NCI-H460 (cell line): ENCODE results near the gene SELPLG. TPM values are rescaled to one million over a fixed set of nuclear protein-coding genes. Genes with fewer than 3 reads are reported as not detected.

Experiments used
- DNase-seq: peaks from one replicate; pipeline ENCODE4 v3.0.0-alpha.2; 2016; ENCODE audit warnings: low read depth; ENCODE audit errors: extremely low read depth
- total RNA-seq: library from RNA; depleted of rRNA; stranded (reverse); fragments of >200 nt; shearing (Covaris generic); gene quantifications from 2 replicates; pipeline ENCODE4 v1.2.3, GENCODE V29; 2014

The SELPLG gene
- total RNA-seq, 1 experiment from 2014 or later, result not detected

GRCh38 chr12:108608616-108609015 is 25.1 kb downstream of the SELPLG start:
- no peak for DNase-seq

- no peak for DNase-seq
Measured at GRCh38 chr12:108607981-108608600, 25.6 kb downstream of the SELPLG start.

DNA sequence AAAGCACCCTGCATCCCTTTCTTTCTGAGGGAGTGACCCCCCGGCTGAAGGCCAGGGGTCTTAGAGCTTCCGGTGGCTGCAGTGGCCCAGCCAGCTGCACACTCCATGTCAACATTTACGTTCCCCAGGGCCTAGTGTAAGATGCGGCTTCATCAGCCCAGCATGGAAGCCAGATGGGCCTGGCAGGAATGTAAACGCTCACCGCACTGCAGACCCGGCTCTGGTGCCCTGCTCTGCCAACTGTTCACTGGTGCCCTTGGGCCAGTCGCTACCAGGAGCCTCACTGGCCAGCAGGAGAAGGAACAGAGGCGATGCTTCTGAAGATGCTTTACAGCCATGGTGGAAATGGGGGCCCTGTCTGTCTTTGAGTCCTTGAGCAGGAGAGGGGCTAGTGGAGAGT is 27.2 kb downstream of the SELPLG start:
- DNase-seq, result no peak

DNA sequence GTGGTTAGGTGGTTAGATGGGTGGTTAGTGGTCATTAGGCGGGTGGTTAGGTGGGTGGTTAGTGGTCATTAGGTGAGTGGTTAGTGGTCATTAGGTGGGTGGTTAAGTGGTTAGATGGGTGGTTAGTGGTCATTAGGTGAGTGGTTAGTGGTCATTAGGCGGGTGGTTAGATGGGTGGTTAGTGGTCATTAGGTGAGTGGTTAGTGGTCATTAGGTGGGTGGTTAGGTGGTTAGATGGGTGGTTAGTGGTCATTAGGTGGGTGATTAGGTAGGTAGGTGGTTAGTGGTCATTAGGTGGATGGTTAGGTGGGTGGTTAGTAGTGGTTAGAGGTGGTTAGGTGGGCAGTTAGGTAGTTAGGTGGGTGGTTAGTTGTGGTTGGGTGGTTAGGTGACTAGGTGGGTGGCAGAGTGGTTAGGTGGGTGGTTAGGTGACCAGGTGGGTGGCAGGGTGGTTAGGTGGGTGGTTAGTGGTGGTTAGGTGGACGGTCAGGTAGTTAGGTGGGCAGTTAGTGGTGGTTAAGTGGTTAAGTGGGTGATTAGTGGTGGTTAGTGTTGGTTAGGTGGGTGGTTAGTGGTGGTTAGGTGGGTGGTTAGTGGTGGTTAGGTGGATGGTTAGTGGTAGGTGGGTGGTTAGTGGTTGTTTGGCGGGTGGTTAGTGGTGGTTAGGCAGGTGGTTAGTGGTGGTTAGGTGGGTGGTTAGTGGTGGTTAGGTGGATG is 27.8 kb downstream of the SELPLG start:
- DNase-seq, result no peak

GRCh38 chr12:108605000-108605689 is 28.5 kb downstream of the SELPLG start:
- DNase-seq, result no peak

GRCh38 chr12:108604208-108604941 is 29.3 kb downstream of the SELPLG start:
- DNase-seq, result no peak

DNA sequence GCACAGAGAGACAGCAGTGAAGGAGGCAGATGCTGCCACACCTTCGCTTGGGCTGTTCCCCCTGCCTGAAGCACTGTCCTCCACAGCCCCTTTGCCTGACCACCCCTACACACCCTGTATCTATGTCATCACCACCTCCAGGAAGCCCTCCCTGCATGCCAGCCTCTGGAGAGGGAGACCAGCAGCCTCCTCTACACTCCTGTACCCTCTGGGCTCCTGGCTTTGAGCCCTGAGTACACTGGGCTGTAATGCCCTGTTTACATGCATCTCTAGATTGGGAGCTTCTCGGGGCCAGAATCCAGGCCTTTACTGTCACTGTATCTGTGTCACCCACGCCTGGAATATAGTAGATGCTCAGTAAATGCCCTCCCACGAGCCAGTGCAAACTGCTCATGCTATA is 30.0 kb downstream of the SELPLG start:
- DNase-seq, result no peak

DNA sequence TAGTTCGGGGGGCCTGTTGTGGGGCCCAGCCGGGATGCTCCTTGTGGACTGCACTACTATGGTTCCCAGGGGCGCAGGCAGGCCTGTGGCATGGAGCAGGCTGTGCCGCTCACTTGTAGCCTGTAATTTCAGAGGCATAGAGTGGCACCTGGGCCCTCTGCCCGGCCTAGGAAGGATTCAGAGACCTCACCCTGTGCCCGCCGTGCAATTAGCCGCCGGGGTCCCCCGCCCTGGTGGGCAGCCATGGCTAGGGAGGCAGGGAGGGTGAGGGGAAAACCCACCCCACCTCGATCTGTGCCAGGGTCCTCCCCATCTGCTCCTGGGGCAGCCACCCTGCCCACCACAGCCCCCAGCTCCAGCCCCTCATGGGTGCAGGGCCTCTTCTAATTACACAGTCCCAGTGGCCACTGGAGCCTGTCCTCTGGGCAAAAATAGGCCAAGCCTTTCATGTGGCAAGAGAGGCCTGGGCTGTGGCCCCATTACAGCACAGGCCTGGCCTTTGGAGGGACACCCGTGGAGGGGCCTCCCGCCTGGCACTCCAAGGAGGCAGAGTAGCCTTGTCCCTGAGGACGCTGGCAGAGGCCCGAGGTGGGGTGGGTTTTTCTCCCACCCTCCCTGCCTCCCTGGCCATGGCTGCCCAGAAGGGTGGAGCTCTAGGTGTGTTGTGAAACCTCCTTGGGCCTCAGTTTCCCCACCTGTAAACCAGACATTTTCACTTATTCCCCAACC is 30.6 kb downstream of the SELPLG start:
- DNase-seq, result no peak

DNA sequence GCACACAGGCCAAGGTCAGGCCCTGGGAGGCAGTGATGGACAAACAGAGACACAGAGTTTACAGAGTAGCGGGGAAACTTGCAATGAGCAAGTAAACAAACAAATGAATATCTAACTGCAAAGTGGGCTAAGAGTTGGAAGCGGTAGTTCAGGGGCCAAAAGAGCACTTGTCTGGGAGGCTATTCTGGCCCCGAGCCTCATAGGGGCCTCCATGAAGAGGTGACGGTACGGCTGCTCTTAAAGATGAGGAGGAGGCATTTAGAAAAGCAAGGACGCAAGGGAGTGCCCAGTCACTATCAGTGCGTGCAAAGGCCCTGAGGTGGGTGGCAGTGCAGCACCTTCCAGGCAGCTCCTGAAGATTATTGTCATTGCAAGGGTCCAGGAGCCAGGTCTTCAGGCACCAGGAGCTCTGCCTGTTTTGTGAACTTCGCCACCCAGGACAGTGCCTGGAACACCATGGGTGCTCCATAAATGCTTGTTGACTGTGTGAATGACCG is 31.4 kb downstream of the SELPLG start:
- DNase-seq, result no peak

GRCh38 chr12:108600702-108601007 is 33.0 kb downstream of the SELPLG start:
- DNase-seq, result no peak

DNA sequence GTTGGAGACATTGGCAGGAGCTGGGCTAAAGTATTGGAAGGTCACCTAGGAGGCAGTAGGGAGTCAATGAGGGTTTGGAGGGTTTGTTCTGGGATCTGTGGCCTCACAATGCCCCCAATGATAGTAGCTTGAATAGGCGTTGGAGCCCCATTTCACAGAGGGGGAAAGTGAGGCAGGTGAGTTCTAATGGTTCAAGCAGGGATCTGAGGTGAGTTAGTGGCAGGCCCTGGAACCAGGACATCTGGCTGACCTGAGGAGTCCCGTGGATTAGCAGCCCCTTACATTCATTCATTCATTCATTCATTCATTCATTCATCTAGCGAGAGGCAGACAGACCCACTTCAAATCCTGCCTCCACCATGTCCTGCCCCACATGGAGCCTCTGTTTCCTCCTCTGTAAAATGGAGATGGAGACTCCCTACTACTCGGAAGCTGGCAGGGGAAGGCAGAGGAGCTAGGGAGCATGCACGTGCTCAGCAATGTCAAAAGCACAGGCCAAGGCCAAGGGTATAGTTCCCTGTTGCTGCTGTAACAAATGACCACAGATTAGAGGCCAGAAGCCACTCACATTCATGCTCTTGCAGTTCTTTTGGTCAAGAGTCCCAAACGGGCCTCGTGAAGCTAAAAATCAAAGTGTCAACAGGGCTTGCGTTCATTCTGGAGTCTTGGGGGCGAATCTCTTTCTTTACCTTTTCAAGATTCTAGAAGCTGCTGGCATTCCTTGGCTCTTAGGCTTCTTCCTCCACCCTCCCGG is 33.6 kb downstream of the SELPLG start:
- no peak for DNase-seq

GRCh38 chr12:108599541-108599940 is 34.2 kb downstream of the SELPLG start:
- no peak for DNase-seq

DNA sequence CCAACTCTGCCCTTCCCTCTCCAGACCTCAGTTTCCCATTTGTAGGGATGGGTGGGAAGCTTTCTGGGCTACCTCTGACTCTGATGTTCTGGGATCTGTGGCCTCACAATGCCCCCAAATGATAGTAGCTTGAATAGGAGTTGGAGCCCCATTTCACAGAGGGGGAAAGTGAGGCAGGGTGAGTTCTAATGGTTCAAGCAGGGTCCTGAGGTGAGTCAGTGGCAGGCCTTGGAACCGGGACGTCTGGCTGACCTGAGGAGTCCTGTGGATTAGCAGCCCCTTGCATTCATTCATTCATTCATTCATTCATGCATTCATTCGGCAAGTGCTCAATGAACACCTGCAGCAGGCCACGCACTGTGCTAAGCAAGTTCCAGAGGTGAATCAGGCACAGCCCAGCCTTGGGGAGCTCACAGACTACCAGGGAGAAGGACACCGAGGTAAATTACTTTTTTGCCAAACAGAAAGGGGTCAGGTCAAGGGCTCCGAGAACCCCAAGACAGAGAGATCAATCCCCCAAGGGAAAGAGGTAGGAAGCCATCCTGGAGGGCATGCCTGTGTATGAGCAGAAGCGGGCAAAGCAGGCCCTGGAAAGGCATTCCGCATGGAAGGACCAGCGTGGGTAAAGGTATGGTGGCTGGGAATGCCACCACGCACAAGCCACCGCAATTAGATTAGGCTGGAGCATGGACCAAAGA is 35.0 kb downstream of the SELPLG start:
- no peak for DNase-seq

GRCh38 chr12:108597559-108598471 is 35.9 kb downstream of the SELPLG start, which contains the start of gene TMEM119:
Gene TMEM119, minus strand, starts transcription at chr12:108598084. Its CDS starts 5,701 bp downstream, at chr12:108592383.
- no peak for DNase-seq

- DNase-seq, result no peak
Measured at GRCh38 chr12:108596854-108597558, 36.7 kb downstream of the SELPLG start.

- no peak for DNase-seq
Measured at GRCh38 chr12:108595711-108596647, 37.7 kb downstream of the SELPLG start.
